Psoas muscle (tissue), 8 donors: Measurements from ENCODE around the gene IFI30. TPM values are rescaled to one million over a fixed set of nuclear protein-coding genes. Genes with fewer than 3 reads are reported as not detected.

ENCODE experiments used
- ATAC-seq, 4 donors: fragments of 200-7000 bp; cut with Tn5 transposase; one replicate each; pipeline ENCODE4 v1.9.1; 2020; ENCODE audit warnings: moderate library complexity in 3 of 4, mild to moderate bottlenecking in 2 of 4
- DNase-seq, 2 donors: peaks; one replicate each; pipeline ENCODE4 v3.0.0-alpha.2; 2020
- H3K27ac ChIP-seq: fragments of 200-600 bp; one replicate; pipeline ENCODE4 v1.8.0; 2022
- H3K27me3 ChIP-seq, 3 donors: fragments of 200-600 bp in 1 of 3; one replicate each; pipeline versions ENCODE4 v1.6.1 to v1.8.0; 2013 to 2022; ENCODE audit warnings: low read length in 2 of 3, mild to moderate bottlenecking in 2 of 3, moderate library complexity in 1 of 3; ENCODE audit not compliant: insufficient read depth in 3 of 3
- H3K36me3 ChIP-seq, 2 donors: fragments of 200-600 bp in 1 of 2; one replicate each; pipeline versions ENCODE4 v1.6.1 to v1.8.0; 2013 to 2022; ENCODE audit warnings: low read depth in 1 of 2, mild to moderate bottlenecking in 1 of 2, moderate library complexity in 1 of 2; ENCODE audit not compliant: insufficient read depth in 1 of 2
- H3K4me1 ChIP-seq: fragments of 200-600 bp; one replicate; pipeline ENCODE4 v1.8.0; 2022
- H3K4me3 ChIP-seq: fragments of 200-600 bp; one replicate; pipeline ENCODE4 v1.8.0; 2022; ENCODE audit warnings: mild to moderate bottlenecking
- H3K9me3 ChIP-seq: fragments of 200-600 bp; one replicate; pipeline ENCODE4 v1.8.0; 2022
- WGBS, 3 donors: extraction: QIAGEN DNeasy Blood & Tissue Kit; methylation state at CpG; one replicate each; pipeline versions ENCODE4 v1.1.6 to v1.1.7; 2013; 5-methylcytosine and 5-hydroxymethylcytosine counted together
- intact Hi-C, 2 donors: fragments of 100-400 bp; cut with DNase I; formaldehyde crosslinking; loops; one replicate each; pipeline versions ENCODE4 v1.11.0 to v1.14.2; 2022
- polyA plus RNA-seq, 3 donors: library from polyadenylated mRNA; stranded (reverse); fragments of 200-250 nt; gene quantifications; one replicate each; pipeline ENCODE4 v1.2.3, GENCODE V29; 2013
- total RNA-seq, 4 donors: library from RNA; stranded (reverse); fragmentation: NEBNext Ultra II Directional in 2 of 4; extraction: Animal tissue kit (Norgen Biotek cat#: 25700) in 2 of 4; gene quantifications; one replicate each; pipeline versions ENCODE4 v1.2.1 to v1.2.4, GENCODE V29; 2021 to 2023
- TF ChIP-seq, protein P1 (sequence below): fragments of 200-600 bp; IDR thresholded peaks from one replicate; pipeline ENCODE4 v1.8.0; 2022; ENCODE audit warnings: antibody characterized with exemption
- donor health status: healthy with polysubstance abuse.
- donor health status: DM: no; HTN: no; CAD: no; lungs with moderate emphysema.
- donor health status: Bipolar disorder and iron deficiency.
- donor health status: healthy.
- donor health status: DM: yes; HTN: yes; CAD: no.
- donor health status: DM: no; HTN: no; CAD: no.
- donor health status: DM: no; HTN: no; CAD: no.
- donor health status: DM: yes; HTN: yes; CAD: no.

IFI30 gene
- total and polyA plus RNA-seq, 7 donors: 1.4 to 21.5 (median 10.1) TPM

DNA sequence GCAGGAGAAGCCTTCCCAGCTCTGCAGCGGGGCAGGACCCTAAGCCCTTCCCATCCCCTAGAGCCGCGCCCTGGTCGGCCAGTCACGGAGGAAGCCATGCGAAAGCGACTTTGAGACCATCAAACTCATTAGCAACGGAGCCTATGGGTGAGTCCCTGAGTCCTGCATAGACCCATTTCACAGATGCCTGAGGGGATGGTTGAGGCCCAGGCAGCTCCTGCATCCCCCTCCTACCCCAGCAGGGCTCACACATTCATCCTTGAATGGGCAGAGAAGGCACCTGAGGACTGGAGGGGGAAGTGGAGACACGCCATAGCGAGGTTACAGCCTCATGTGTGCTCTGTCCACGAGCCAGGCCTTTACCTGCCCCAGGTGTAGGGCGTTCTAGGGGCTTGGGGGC, 44.8 kb upstream of the IFI30 start:
- Histone ChIP-seq H3K9me3 (no peaks in the 10 kb centered on the region), H3K27me3 (no peaks in the 10 kb centered on the region), H3K4me1 (no peaks in the 10 kb centered on the region), H3K4me3 (no peak overlapping the region), H3K27ac (no peak overlapping the region), H3K36me3 (peaks cover 0 to 12% of the 10 kb centered on the region in 2 donors)
- no peak for ATAC-seq
- TF ChIP-seq, protein P1, sequence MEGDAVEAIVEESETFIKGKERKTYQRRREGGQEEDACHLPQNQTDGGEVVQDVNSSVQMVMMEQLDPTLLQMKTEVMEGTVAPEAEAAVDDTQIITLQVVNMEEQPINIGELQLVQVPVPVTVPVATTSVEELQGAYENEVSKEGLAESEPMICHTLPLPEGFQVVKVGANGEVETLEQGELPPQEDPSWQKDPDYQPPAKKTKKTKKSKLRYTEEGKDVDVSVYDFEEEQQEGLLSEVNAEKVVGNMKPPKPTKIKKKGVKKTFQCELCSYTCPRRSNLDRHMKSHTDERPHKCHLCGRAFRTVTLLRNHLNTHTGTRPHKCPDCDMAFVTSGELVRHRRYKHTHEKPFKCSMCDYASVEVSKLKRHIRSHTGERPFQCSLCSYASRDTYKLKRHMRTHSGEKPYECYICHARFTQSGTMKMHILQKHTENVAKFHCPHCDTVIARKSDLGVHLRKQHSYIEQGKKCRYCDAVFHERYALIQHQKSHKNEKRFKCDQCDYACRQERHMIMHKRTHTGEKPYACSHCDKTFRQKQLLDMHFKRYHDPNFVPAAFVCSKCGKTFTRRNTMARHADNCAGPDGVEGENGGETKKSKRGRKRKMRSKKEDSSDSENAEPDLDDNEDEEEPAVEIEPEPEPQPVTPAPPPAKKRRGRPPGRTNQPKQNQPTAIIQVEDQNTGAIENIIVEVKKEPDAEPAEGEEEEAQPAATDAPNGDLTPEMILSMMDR: no peak
- 94 to 99% (median 96%) methylated on average over 12 of the region's 12 CpGs for WGBS, 3 donors
- intact Hi-C loops: no loop called here
- no peak for DNase-seq

DNA sequence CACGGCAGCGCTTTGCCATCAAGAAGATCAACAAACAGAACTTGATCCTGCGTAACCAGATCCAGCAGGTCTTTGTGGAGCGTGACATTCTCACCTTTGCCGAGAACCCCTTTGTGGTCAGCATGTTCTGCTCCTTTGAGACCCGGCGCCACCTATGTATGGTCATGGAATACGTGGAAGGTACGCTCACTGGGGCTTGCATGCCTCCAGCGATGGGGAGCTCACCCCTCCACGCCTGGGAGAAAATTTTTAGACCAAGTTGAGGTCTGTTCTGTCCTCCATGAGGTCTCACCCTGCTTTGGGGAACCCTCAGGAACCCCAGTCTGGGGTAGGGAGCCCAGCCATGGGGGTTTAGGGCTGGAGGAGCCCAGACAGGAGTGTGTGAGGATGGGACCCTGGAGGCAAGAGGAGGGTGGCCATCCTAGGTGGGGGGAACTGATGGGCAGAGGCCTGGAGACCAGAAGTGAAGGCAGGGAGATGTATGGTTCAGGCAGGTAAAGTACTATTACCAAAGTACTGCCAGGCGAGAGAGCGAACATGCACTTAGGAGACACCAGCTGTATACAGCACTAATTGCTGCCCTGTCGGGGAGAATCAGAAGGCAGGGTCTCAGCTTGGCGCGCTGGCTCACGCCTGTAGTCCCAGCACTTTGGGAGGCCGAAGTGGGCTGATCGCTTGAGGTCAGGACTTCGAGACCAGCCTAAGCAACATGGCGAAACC, 42.9 kb upstream of the IFI30 start:
- TF ChIP-seq, protein P1: no peak
- 92 to 96% (median 94%) methylated on average over 21 of the region's 21 CpGs for WGBS, 3 donors
- H3K4me3 ChIP-seq: no peak overlapping the region
- H3K27ac ChIP-seq: no peak overlapping the region
- H3K36me3 ChIP-seq: peaks cover 0 to 11% of the 10 kb centered on the region in 2 donors
- no peaks in the 10 kb centered on the region for H3K27me3 ChIP-seq
- DNase-seq (no peak), ATAC-seq (no peak)
- H3K9me3 ChIP-seq: no peaks in the 10 kb centered on the region
- intact Hi-C loops: no loop called here
- no peaks in the 10 kb centered on the region for H3K4me1 ChIP-seq

DNA sequence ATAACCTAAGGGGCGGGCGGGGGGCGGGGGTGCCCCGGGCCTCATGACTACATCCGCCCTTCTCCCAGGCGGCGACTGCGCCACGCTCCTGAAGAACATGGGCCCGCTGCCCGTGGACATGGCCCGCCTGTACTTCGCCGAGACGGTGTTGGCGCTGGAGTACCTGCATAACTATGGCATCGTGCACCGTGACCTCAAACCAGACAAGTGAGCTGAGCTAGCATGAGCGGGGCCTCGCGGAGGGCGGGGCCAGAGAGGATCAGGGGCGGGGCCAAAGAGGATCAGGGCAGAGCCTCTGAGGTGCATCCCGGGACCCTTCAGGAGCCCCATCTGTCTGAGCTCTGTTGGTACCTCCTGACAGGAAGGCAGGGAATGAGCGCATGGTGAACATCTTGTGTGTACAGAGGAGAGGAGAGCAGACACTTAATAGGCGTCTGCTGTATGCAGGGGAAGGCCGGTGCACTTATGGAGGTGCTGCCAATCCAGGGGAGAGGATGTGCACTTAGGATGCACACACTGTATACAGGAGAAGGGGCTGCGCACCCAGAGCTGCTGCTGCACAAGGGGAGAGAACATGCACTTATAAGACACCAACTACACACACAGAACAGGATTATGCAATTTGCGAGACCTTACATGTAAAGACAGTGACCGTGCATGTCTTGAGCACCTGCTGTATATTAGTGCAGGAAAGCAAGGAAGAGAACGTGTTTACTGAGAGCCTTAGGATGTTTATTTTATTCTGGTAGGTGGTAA, 41.6 kb upstream of the IFI30 start:
- no peak overlapping the region for H3K4me3 ChIP-seq
- H3K27ac ChIP-seq: no peak overlapping the region
- no peaks in the 10 kb centered on the region for H3K27me3 ChIP-seq
- DNase-seq (no peak), ATAC-seq (no peak)
- TF ChIP-seq, protein P1: no peak
- H3K36me3 ChIP-seq: peaks cover 0 to 13% of the 10 kb centered on the region in 2 donors
- no peaks in the 10 kb centered on the region for H3K4me1 ChIP-seq
- intact Hi-C loops: no loop called here
- H3K9me3 ChIP-seq: no peaks in the 10 kb centered on the region
- WGBS, 3 donors: 79 to 85% (median 81%) methylated on average over 29 to 31 of the region's 31 CpGs

DNA sequence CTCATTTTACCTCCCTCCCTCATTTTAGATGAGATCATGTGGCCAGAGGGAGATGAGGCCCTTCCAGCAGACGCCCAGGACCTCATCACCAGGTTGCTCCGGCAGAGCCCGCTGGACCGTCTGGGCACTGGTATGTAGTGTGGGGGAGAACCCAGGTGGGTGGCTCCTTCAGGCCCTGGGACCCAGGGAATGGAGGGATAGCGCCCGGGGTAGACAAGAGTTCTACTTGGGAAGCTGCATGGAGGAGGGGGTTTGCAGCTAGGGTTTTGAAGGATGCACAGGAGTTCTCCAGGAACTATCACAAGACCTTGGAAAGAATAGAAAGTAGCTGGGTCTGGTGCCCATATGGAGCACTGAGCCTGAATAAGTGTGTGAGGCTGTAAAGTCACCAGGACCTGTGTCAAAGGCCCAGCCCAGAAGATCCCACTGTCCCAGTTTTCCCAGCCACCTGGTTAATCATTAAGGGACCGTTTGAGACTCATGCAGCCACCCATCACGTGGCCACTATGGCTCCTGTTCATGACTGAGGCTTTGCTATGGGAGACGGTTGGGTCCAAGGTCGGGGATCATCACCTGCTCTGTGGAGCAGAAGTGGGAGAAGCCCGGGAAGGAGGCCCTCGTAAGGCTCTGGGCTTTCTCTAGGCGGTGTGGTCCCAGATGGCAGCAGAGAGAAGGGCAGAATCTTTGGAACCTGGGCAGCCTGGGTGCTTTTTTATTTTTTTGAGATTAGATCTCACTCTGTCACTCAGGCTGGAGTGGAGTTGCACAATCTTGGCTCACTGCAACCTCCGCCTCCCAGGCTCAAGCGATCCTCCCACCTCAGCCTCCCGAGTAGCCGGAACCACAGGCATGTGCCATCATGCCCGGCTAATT, 37.7 kb upstream of the IFI30 start:
- Histone ChIP-seq H3K4me3 (no peak overlapping the region), H3K36me3 (peaks cover 0 to 20% of the 10 kb centered on the region in 2 donors), H3K9me3 (no peaks in the 10 kb centered on the region), H3K4me1 (no peaks in the 10 kb centered on the region), H3K27ac (no peak overlapping the region), H3K27me3 (no peaks in the 10 kb centered on the region)
- 93 to 96% (median 93%) methylated on average over 18 of the region's 18 CpGs for WGBS, 3 donors
- DNase-seq: no peak
- intact Hi-C loops: no loop called here
- ATAC-seq: no peak
- TF ChIP-seq, protein P1: no peak
